Measurements from ENCODE around the gene SLC2A13.
"Not testable (repeated sequence)": the region's sequence is repeated elsewhere in the genome, so short reads cannot be mapped to it uniquely, and the experiment has no call there.

Gene SLC2A13

GRCh38 chr12:39902821-39903220 is 203.1 kb downstream of the SLC2A13 start:
- no peak for DNase-seq (ENCODE audit: low read depth, low spot score)
- H3K4me3 ChIP-seq (ENCODE audit: low read depth, low read length): no peak overlapping the region
- CTCF ChIA-PET: no interaction called here
- POLR2A ChIA-PET: no interaction called here
- TF ChIP-seq CTCF (IDR thresholded peaks at IDR 0.05; ENCODE audit: insufficient read depth, low read length, missing control alignments): no peak

- no peak overlapping the region for H3K4me3 ChIP-seq (ENCODE audit: low read depth, low read length)
- ChIA-PET POLR2A (no interaction called here), CTCF (no interaction called here)
- no peak for TF ChIP-seq CTCF (IDR thresholded peaks at IDR 0.05; ENCODE audit: insufficient read depth, low read length, missing control alignments)
- DNase-seq (ENCODE audit: low read depth, low spot score): no peak
Observed at GRCh38 chr12:39897315-39897714, 208.6 kb downstream of the SLC2A13 start.

- POLR2A ChIA-PET; CTCF ChIA-PET; DNase-seq (ENCODE audit: low read depth, low spot score); H3K4me3 ChIP-seq (ENCODE audit: low read depth, low read length): not testable (repeated sequence)
Observed at GRCh38 chr12:39893388-39893787, 212.5 kb downstream of the SLC2A13 start.

- TF ChIP-seq CTCF (IDR thresholded peaks at IDR 0.05; ENCODE audit: insufficient read depth, low read length, missing control alignments): no peak
- no peak for DNase-seq (ENCODE audit: low read depth, low spot score)
- POLR2A ChIA-PET: no interaction called here
- CTCF ChIA-PET: no interaction called here
- H3K4me3 ChIP-seq (ENCODE audit: low read depth, low read length): no peak overlapping the region
Observed at GRCh38 chr12:39892146-39892545, 213.7 kb downstream of the SLC2A13 start.

GRCh38 chr12:39887856-39888255 is 218.0 kb downstream of the SLC2A13 start:
- no peak for TF ChIP-seq CTCF (IDR thresholded peaks at IDR 0.05; ENCODE audit: insufficient read depth, low read length, missing control alignments)
- ChIA-PET POLR2A (no interaction called here), CTCF (no interaction called here)
- no peak for DNase-seq (ENCODE audit: low read depth, low spot score)
- no peak overlapping the region for H3K4me3 ChIP-seq (ENCODE audit: low read depth, low read length)

GRCh38 chr12:39886106-39886505 is 219.8 kb downstream of the SLC2A13 start:
- TF ChIP-seq CTCF (IDR thresholded peaks at IDR 0.05; ENCODE audit: insufficient read depth, low read length, missing control alignments): no peak
- H3K4me3 ChIP-seq (ENCODE audit: low read depth, low read length): no peak overlapping the region
- ChIA-PET CTCF (no interaction called here), POLR2A (no interaction called here)
- no peak for DNase-seq (ENCODE audit: low read depth, low spot score)

- ChIA-PET POLR2A (no interaction called here), CTCF (no interaction called here)
- DNase-seq (ENCODE audit: low read depth, low spot score): no peak
- no peak for TF ChIP-seq CTCF (IDR thresholded peaks at IDR 0.05; ENCODE audit: insufficient read depth, low read length, missing control alignments)
- no peak overlapping the region for H3K4me3 ChIP-seq (ENCODE audit: low read depth, low read length)
Observed at GRCh38 chr12:39884616-39885125, 221.2 kb downstream of the SLC2A13 start.
